ENCODE results near the gene LRFN2. TPM values are rescaled to one million over a fixed set of nuclear protein-coding genes. Genes with fewer than 3 reads are reported as not detected.

LRFN2 gene
- total RNA-seq, 4 donors from 2014 or later: 0.18 to 2.2 (median 0.34) TPM

- DNase-seq: no peak
- intact Hi-C loops (cut with DNase I): no loop called here
- WGBS, 2 donors: 41 to 73% methylated on average over 4 of the region's 4 CpGs
- Histone ChIP-seq H3K9me3 (no peaks in the 10 kb centered on the region), H3K27ac (no peak overlapping the region), H3K4me1 (peaks cover 0 to 10% (median 0%) of the 10 kb centered on the region in 3 donors), H3K27me3 (no peaks in the 10 kb centered on the region), H3K36me3 (no peaks in the 10 kb centered on the region), H3K4me3 (no peak overlapping the region)
- TF ChIP-seq POLR2A (IDR thresholded peaks at IDR 0.05) (no peak), CTCF (IDR thresholded peaks at IDR 0.05) (no peak)
These were observed 178.2 kb downstream of the LRFN2 start for GRCh38 chr6:40408786-40409542.

DNA sequence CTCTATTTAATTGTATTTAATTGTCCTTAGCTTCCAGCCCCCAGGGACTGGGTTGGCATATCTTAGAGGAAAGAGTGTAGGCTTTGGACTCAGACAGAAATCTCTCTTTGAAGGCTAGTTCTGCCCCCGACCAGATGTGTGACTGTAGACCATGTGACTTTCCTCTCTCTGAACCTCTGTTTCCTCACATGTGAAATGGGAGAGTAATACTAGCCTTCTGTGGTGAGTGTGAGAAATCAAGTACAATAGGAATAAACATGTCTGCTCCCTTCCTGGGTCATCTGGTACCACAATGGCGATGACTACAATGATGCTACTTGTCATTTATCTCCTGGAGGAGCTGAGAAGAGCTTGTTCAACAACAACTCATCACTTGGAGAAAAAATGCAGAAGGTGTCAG is 179.9 kb downstream of the LRFN2 start:
- Histone ChIP-seq H3K27me3 (no peaks in the 10 kb centered on the region), H3K9me3 (no peaks in the 10 kb centered on the region), H3K4me3 (no peak overlapping the region), H3K27ac (no peak overlapping the region), H3K36me3 (no peaks in the 10 kb centered on the region), H3K4me1 (peaks cover 0 to 25% (median 0%) of the 10 kb centered on the region in 3 donors)
- no peak for DNase-seq
- intact Hi-C loops (cut with DNase I): no loop called here
- WGBS, 2 donors: 43 to 71% methylated on average over 2 of the region's 2 CpGs
- TF ChIP-seq CTCF (IDR thresholded peaks at IDR 0.05) (no peak), POLR2A (IDR thresholded peaks at IDR 0.05) (no peak)

DNA sequence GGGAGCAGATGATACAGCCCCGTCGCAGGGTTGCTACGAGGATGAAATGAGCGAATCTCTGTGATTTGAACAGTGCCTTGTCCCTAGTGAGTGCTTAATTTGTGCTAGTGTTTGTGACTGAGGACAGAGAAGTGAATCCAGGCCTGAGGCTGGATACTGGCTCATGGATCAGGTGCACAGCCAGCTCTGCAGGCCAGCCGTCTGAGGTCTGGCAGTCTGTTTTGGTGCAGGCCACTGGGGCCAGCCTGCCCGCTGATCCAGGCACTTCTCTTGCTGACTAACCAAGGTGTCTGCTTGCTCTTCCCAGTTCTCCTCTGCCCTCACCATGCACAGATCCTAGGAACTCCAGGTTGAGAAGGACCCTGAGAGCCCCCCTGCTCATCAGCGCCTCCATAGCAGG is 181.0 kb downstream of the LRFN2 start:
- intact Hi-C loops (cut with DNase I): no loop called here
- H3K27me3 ChIP-seq: no peaks in the 10 kb centered on the region
- no peaks in the 10 kb centered on the region for H3K36me3 ChIP-seq
- no peak overlapping the region for H3K27ac ChIP-seq
- peaks cover 0 to 32% (median 0%) of the 10 kb centered on the region in 3 donors for H3K4me1 ChIP-seq
- TF ChIP-seq POLR2A (IDR thresholded peaks at IDR 0.05) (no peak), CTCF (IDR thresholded peaks at IDR 0.05) (no peak)
- H3K4me3 ChIP-seq: no peak overlapping the region
- WGBS, 2 donors: 86 to 100% methylated on average over 4 to 5 of the region's 7 CpGs
- H3K9me3 ChIP-seq: no peaks in the 10 kb centered on the region
- DNase-seq: no peak

DNA sequence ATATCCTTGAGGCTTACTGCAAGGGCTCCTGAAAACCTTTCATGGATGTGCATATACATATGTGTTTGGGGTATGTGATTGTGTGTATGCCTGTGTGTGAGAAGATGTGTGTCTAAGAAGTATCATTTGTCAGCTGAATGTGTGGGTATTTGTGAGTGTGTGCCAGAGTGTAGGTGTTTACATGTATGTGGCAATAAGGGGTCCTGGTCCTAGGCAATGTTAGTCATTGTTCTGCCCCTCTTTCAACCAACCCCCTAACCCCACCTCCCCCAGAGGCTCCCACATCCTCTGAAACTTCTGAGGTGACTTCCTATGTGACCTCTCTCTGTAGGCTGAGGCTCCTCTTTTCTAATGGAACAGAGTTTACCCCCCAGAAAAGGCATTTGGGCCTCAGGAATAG is 186.4 kb downstream of the LRFN2 start:
- DNase-seq: no peak
- no peak for TF ChIP-seq CTCF (IDR thresholded peaks at IDR 0.05)
- TF ChIP-seq POLR2A (IDR thresholded peaks at IDR 0.05): no peak
- no peaks in the 10 kb centered on the region for H3K36me3 ChIP-seq
- H3K9me3 ChIP-seq: no peaks in the 10 kb centered on the region
- H3K4me3 ChIP-seq: no peak overlapping the region
- H3K27ac ChIP-seq: no peak overlapping the region
- intact Hi-C loops (cut with DNase I): no loop called here
- H3K27me3 ChIP-seq: no peaks in the 10 kb centered on the region
- H3K4me1 ChIP-seq: peaks cover 0 to 66% (median 14%) of the 10 kb centered on the region in 3 donors

GRCh38 chr6:40399888-40400457 is 187.2 kb downstream of the LRFN2 start:
- TF ChIP-seq POLR2A (IDR thresholded peaks at IDR 0.05) (no peak), CTCF (IDR thresholded peaks at IDR 0.05) (no peak)
- Histone ChIP-seq H3K27ac (peak overlapping the region in 2 of 4 donors; percentile 23 to 49), H3K4me3 (no peak overlapping the region), H3K9me3 (no peaks in the 10 kb centered on the region), H3K4me1 (peaks cover 7 to 74% (median 14%) of the 10 kb centered on the region in 3 donors), H3K27me3 (no peaks in the 10 kb centered on the region), H3K36me3 (no peaks in the 10 kb centered on the region)
- intact Hi-C loops (cut with DNase I): no loop called here
- WGBS, 2 donors: 26 to 31% methylated on average over 4 of the region's 4 CpGs
- DNase-seq: no peak
